Fibroblast of mammary gland (primary cell): ENCODE results near the gene PAN3.

Experiments used
- DNase-seq: peaks from one replicate; pipeline ENCODE4 v3.0.0-alpha.2; 2010; ENCODE audit warnings: low read depth
- H3K4me3 ChIP-seq: 2 replicates; pipeline ENCODE4 v1.5.1; 2011; ENCODE audit warnings: low read depth, mild to moderate bottlenecking, low read length, moderate library complexity; ENCODE audit not compliant: control insufficient read depth
- TF ChIP-seq, protein P1 (sequence below): conservative IDR thresholded peaks from 2 replicates; pipeline ENCODE4 v1.5.1; 2011; ENCODE audit warnings: low read depth, low read length, inconsistent platforms; ENCODE audit not compliant: control insufficient read depth, insufficient read depth

PAN3 gene

DNA sequence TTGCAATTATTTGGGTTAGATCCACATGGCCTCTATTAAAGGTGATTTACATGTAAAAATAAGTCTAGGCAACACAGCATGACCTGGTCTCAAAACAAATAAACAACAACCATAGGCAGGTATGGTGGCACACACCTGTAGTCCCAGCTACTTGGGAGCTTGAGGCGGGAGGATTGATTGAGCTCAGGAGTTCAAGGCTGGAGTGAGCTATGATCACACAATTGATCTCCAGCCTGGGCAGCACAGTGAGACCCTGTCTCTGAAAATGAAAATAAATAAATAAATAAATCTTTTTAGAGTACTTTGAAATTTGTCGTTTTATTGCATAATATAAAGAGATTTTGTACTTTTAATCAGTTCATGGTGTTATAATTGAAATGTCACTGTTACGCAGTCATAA, 93.3 kb downstream of the PAN3 start:
- no peak overlapping the region for H3K4me3 ChIP-seq
- DNase-seq, result no peak
- TF ChIP-seq, protein P1, sequence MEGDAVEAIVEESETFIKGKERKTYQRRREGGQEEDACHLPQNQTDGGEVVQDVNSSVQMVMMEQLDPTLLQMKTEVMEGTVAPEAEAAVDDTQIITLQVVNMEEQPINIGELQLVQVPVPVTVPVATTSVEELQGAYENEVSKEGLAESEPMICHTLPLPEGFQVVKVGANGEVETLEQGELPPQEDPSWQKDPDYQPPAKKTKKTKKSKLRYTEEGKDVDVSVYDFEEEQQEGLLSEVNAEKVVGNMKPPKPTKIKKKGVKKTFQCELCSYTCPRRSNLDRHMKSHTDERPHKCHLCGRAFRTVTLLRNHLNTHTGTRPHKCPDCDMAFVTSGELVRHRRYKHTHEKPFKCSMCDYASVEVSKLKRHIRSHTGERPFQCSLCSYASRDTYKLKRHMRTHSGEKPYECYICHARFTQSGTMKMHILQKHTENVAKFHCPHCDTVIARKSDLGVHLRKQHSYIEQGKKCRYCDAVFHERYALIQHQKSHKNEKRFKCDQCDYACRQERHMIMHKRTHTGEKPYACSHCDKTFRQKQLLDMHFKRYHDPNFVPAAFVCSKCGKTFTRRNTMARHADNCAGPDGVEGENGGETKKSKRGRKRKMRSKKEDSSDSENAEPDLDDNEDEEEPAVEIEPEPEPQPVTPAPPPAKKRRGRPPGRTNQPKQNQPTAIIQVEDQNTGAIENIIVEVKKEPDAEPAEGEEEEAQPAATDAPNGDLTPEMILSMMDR, result no peak

- no peak for DNase-seq
- H3K4me3 ChIP-seq, result no peak overlapping the region
- TF ChIP-seq, protein P1, result no peak
These were observed 99.6 kb downstream of the PAN3 start for GRCh38 chr13:28237944-28238343.

- TF ChIP-seq, protein P1, result no peak
- DNase-seq, result peak; percentile 85
- H3K4me3 ChIP-seq, result no peak overlapping the region
These were observed 101.0 kb downstream of the PAN3 start for GRCh38 chr13:28239374-28239773.

GRCh38 chr13:28245465-28245864, 107.1 kb downstream of the PAN3 start:
- TF ChIP-seq, protein P1, result no peak
- DNase-seq, result no peak
- H3K4me3 ChIP-seq, result no peak overlapping the region

DNA sequence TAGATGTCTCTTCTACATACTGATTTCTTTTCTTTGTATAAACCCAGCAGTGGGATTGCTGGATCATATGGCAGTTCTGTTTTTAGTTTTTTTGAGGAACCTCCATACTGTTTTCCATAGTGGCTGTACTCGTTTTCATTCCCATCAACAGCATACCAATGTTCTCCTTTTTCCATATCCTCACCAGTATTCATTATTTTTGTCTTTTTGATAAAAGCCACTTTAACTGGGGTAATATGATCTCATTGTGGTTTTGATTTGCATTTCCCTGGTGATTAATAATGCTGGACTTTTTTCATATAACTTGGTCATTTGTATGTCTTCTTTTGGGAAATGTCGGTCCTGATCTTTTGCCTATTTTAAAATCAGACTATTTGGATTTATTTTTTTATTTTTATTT, 108.5 kb downstream of the PAN3 start:
- no peak overlapping the region for H3K4me3 ChIP-seq
- peak; percentile 19 for DNase-seq
- TF ChIP-seq, protein P1, result no peak

GRCh38 chr13:28248080-28248479, 109.7 kb downstream of the PAN3 start:
- DNase-seq, result no peak
- TF ChIP-seq, protein P1, result no peak
- no peak overlapping the region for H3K4me3 ChIP-seq

- TF ChIP-seq, protein P1, result no peak
These were observed 112.2 kb downstream of the PAN3 start for GRCh38 chr13:28250542-28250941.

More at GRCh38 chr13:28250542-28250941, 112.2 kb downstream of the PAN3 start:
- H3K4me3 ChIP-seq, result no peak overlapping the region
- no peak for DNase-seq
